GM23338 (cell line): ENCODE results near the gene GPR156. TPM values are rescaled to one million over a fixed set of nuclear protein-coding genes. Genes with fewer than 3 reads are reported as not detected.

ENCODE experiments used
- ATAC-seq: fragments of 200-7000 bp; cut with Tn5 transposase; 3 replicates; pipeline ENCODE4 v1.9.1; 2020
- DNase-seq: peaks from one replicate; pipeline ENCODE4 v3.0.0-alpha.2; 2015; ENCODE audit warnings: low spot score
- H2AFZ ChIP-seq: fragments of 200-600 bp; sonication (generic); 2 replicates; pipeline ENCODE4 v1.8.0; 2016; ENCODE audit warnings: antibody characterized with exemption, mild to moderate bottlenecking, moderate library complexity
- H3F3A ChIP-seq: fragments of 200-600 bp; sonication (generic); replicated peaks from 2 replicates; pipeline ENCODE4 v1.8.0; 2017; ENCODE audit warnings: antibody characterized with exemption, mixed run types, low read depth
- H3K27ac ChIP-seq: fragments of 200-600 bp; sonication (generic); 2 replicates; pipeline ENCODE4 v1.6.1; 2016; ENCODE audit warnings: low read depth
- H3K27me3 ChIP-seq: fragments of 200-600 bp; sonication (generic); 2 replicates; pipeline ENCODE4 v1.8.0; 2016; ENCODE audit warnings: mild to moderate bottlenecking, mixed run types, moderate library complexity; ENCODE audit not compliant: insufficient read depth
- H3K36me3 ChIP-seq: fragments of 200-600 bp; sonication (generic); 2 replicates; pipeline ENCODE4 v1.8.0; 2016; ENCODE audit warnings: mild to moderate bottlenecking; ENCODE audit not compliant: insufficient read depth
- H3K4me1 ChIP-seq: fragments of 200-600 bp; sonication (generic); 2 replicates; pipeline ENCODE4 v1.8.0; 2016; ENCODE audit warnings: mild to moderate bottlenecking, moderate library complexity; ENCODE audit not compliant: insufficient read depth
- H3K4me2 ChIP-seq: fragments of 200-600 bp; sonication (generic); 2 replicates; pipeline ENCODE4 v1.7.1; 2017; ENCODE audit warnings: mixed run types
- H3K4me3 ChIP-seq: fragments of 200-600 bp; sonication (generic); 2 replicates; pipeline ENCODE4 v1.6.1; 2016; ENCODE audit warnings: mixed run types
- H3K79me2 ChIP-seq: fragments of 200-600 bp; sonication (generic); replicated peaks from 2 replicates; pipeline ENCODE4 v1.8.0; 2017; ENCODE audit warnings: mild to moderate bottlenecking; ENCODE audit not compliant: insufficient read depth
- H3K9me2 ChIP-seq: fragments of 200-600 bp; sonication (generic); 2 replicates; pipeline ENCODE4 v1.8.0; 2017; ENCODE audit not compliant: insufficient read depth
- H4K20me1 ChIP-seq: fragments of 200-600 bp; sonication (generic); replicated peaks from 2 replicates; pipeline ENCODE4 v1.8.0; 2017; ENCODE audit warnings: mild to moderate bottlenecking; ENCODE audit not compliant: insufficient read depth
- H3K27ac Mint-ChIP-seq: 2 replicates; pipeline ENCODE4 v1.8.0; 2020; ENCODE audit warnings: inconsistent platforms, mild to moderate bottlenecking, moderate library complexity, mixed read lengths
- H3K27me3 Mint-ChIP-seq: 3 replicates; pipeline ENCODE4 v1.8.0; 2022; ENCODE audit warnings: low read depth, mild to moderate bottlenecking, moderate library complexity, mixed read lengths, inconsistent platforms; ENCODE audit not compliant: insufficient read depth, poor library complexity
- H3K36me3 Mint-ChIP-seq: 3 replicates; pipeline ENCODE4 v1.8.0; 2021; ENCODE audit warnings: low read depth, mild to moderate bottlenecking, inconsistent platforms, moderate library complexity, mixed read lengths
- H3K4me1 Mint-ChIP-seq: 3 replicates; pipeline ENCODE4 v1.8.0; 2020; ENCODE audit warnings: mild to moderate bottlenecking, inconsistent platforms, mixed read lengths
- H3K4me3 Mint-ChIP-seq: 3 replicates; pipeline ENCODE4 v1.8.0; 2021; ENCODE audit warnings: moderate library complexity, mild to moderate bottlenecking, inconsistent platforms, mixed read lengths
- H3K9me3 Mint-ChIP-seq: 3 replicates; pipeline ENCODE4 v1.8.0; 2020; ENCODE audit warnings: moderate library complexity, mild to moderate bottlenecking, inconsistent platforms, mixed read lengths
- CREB1 ChIP-seq: fragments of 250-450 bp; sonication (Bioruptor Pico); IDR thresholded peaks from 2 replicates; pipeline ENCODE4 v1.5.0; 2020; ENCODE audit warnings: low read depth, mild to moderate bottlenecking, moderate library complexity
- CTCF ChIP-seq, 2 experiments: fragments of 200-600 bp in 1 of 2; sonication (generic) in 1 of 2; conservative IDR thresholded peaks; 2 replicates each; pipeline versions ENCODE4 v1.5.1 to v1.6.1; 2016 to 2017; ENCODE audit warnings: antibody characterized with exemption in 2 of 2, low read depth in 2 of 2, mild to moderate bottlenecking in 2 of 2, moderate library complexity in 1 of 2
- ETS1 ChIP-seq: IDR thresholded peaks from 2 replicates; pipeline ENCODE4 v1.6.1; 2016; ENCODE audit warnings: antibody characterized with exemption
- EZH2 ChIP-seq: fragments of 200-600 bp; sonication (generic); IDR thresholded peaks from one replicate; pipeline ENCODE4 v1.8.0; 2017; ENCODE audit warnings: antibody characterized with exemption, mild to moderate bottlenecking, low read depth; ENCODE audit not compliant: unreplicated experiment
- EZH2phosphoT487 ChIP-seq: fragments of 200-600 bp; sonication (generic); IDR thresholded peaks from one replicate; pipeline ENCODE4 v1.8.1; 2018; ENCODE audit warnings: antibody characterized with exemption; ENCODE audit not compliant: unreplicated experiment
- JUNB ChIP-seq: IDR thresholded peaks from one replicate; pipeline ENCODE4 v1.6.1; 2016; ENCODE audit warnings: antibody characterized with exemption; ENCODE audit not compliant: unreplicated experiment
- NANOG ChIP-seq: IDR thresholded peaks from 2 replicates; pipeline ENCODE4 v1.6.1; 2016; ENCODE audit warnings: antibody characterized with exemption, borderline replicate concordance
- POLR2AphosphoS5 ChIP-seq: IDR thresholded peaks from 2 replicates; pipeline ENCODE4 v1.6.1; 2016; ENCODE audit warnings: antibody characterized with exemption, low read depth
- STAT1 ChIP-seq: IDR thresholded peaks from one replicate; pipeline ENCODE4 v1.6.1; 2016; ENCODE audit warnings: antibody characterized with exemption; ENCODE audit not compliant: unreplicated experiment
- ZNF114 ChIP-seq: fragments of 250-450 bp; sonication (Bioruptor Pico); IDR thresholded peaks from 2 replicates; pipeline ENCODE4 v1.5.0; 2020; ENCODE audit warnings: mild to moderate bottlenecking, moderate library complexity
- ZNF331 ChIP-seq: fragments of 250-450 bp; sonication (Bioruptor Pico); IDR thresholded peaks from 2 replicates; pipeline ENCODE4 v1.5.0; 2020; ENCODE audit warnings: low read depth, mild to moderate bottlenecking, moderate library complexity
- ZNF462 ChIP-seq: fragments of 250-450 bp; sonication (Bioruptor Pico); IDR thresholded peaks from 2 replicates; pipeline ENCODE4 v1.5.0; 2020; ENCODE audit warnings: mild to moderate bottlenecking, moderate library complexity
- polyA plus RNA-seq: library from polyadenylated mRNA; unstranded; fragments of >200 nt; fragmentation: Nextera tagmentation; extraction: Ambion mirVana; gene quantifications from 2 replicates; pipeline ENCODE4 v1.2.1, GENCODE V29; 2016
- total RNA-seq: library from RNA; depleted of rRNA; stranded (reverse); fragments of >200 nt; shearing (Covaris generic); gene quantifications from 2 replicates; pipeline ENCODE4 v1.2.3, GENCODE V29; 2014
- TF ChIP-seq, protein P1 (sequence below): IDR thresholded peaks from one replicate; pipeline ENCODE4 v1.6.1; 2018; ENCODE audit warnings: antibody characterized with exemption; ENCODE audit not compliant: unreplicated experiment

Gene GPR156
- total and polyA plus RNA-seq, 2 experiments from 2014 or later: 0.50 to 2.5 TPM

GRCh38 chr3:120304616-120305015 is 19.6 kb upstream of the GPR156 start:
- Histone ChIP-seq H3K27ac (no peak overlapping the region), H4K20me1 (no peaks in the 10 kb centered on the region; the same call in 1 of the 2 replicates), H3F3A (no peaks in the 10 kb centered on the region), H3K4me3 (no peak overlapping the region), H3K36me3 (no peaks in the 10 kb centered on the region), H3K4me2 (no peak overlapping the region), H3K79me2 (no peaks in the 10 kb centered on the region), H3K9me2 (no peaks in the 10 kb centered on the region), H3K27me3 (no peaks in the 10 kb centered on the region), H2AFZ (no peak overlapping the region), H3K4me1 (no peaks in the 10 kb centered on the region)
- H3K36me3 Mint-ChIP-seq: no peaks in the 10 kb centered on the region
- TF ChIP-seq ZNF462 (CRISPR knock-in tag): no peak
- no peak for TF ChIP-seq STAT1
- no peak for TF ChIP-seq POLR2AphosphoS5
- no peak for TF ChIP-seq NANOG
- TF ChIP-seq, protein P1, sequence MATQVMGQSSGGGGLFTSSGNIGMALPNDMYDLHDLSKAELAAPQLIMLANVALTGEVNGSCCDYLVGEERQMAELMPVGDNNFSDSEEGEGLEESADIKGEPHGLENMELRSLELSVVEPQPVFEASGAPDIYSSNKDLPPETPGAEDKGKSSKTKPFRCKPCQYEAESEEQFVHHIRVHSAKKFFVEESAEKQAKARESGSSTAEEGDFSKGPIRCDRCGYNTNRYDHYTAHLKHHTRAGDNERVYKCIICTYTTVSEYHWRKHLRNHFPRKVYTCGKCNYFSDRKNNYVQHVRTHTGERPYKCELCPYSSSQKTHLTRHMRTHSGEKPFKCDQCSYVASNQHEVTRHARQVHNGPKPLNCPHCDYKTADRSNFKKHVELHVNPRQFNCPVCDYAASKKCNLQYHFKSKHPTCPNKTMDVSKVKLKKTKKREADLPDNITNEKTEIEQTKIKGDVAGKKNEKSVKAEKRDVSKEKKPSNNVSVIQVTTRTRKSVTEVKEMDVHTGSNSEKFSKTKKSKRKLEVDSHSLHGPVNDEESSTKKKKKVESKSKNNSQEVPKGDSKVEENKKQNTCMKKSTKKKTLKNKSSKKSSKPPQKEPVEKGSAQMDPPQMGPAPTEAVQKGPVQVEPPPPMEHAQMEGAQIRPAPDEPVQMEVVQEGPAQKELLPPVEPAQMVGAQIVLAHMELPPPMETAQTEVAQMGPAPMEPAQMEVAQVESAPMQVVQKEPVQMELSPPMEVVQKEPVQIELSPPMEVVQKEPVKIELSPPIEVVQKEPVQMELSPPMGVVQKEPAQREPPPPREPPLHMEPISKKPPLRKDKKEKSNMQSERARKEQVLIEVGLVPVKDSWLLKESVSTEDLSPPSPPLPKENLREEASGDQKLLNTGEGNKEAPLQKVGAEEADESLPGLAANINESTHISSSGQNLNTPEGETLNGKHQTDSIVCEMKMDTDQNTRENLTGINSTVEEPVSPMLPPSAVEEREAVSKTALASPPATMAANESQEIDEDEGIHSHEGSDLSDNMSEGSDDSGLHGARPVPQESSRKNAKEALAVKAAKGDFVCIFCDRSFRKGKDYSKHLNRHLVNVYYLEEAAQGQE: no peak
- TF ChIP-seq ETS1: no peak
- TF ChIP-seq EZH2: no peak
- TF ChIP-seq ZNF114 (CRISPR knock-in tag): no peak
- TF ChIP-seq CREB1 (CRISPR knock-in tag): no peak
- no peak for TF ChIP-seq JUNB
- TF ChIP-seq ZNF331 (CRISPR knock-in tag): no peak
- no peak for TF ChIP-seq CTCF (conservative IDR thresholded peaks at IDR 0.05; ENCODE audit: low read depth in 2 of 2)
- TF ChIP-seq EZH2phosphoT487: no peak
- no peak overlapping the region for H3K27ac Mint-ChIP-seq
- peaks cover 7% of the 10 kb centered on the region; the same call in 2 of the 3 replicates for H3K4me1 Mint-ChIP-seq
- H3K9me3 Mint-ChIP-seq: no peaks in the 10 kb centered on the region
- no peak overlapping the region for H3K4me3 Mint-ChIP-seq
- no peak for DNase-seq
- ATAC-seq: no peak
- peaks cover 5% of the 10 kb centered on the region for H3K27me3 Mint-ChIP-seq
